IMR-90 (cell line): ENCODE results near the gene LRRC7.

Source experiments
- MAZ ChIP-seq: IDR thresholded peaks from 2 replicates; pipeline ENCODE4 v1.6.1; 2012; ENCODE audit warnings: low read depth, mild to moderate bottlenecking, low read length, improper control_type of control experiment, moderate library complexity, borderline replicate concordance
- TF ChIP-seq, protein P1 (sequence below): conservative IDR thresholded peaks from 2 replicates; pipeline ENCODE4 v1.5.1; 2012; ENCODE audit warnings: mild to moderate bottlenecking, low read depth, low read length, improper control_type of control experiment

DNA sequence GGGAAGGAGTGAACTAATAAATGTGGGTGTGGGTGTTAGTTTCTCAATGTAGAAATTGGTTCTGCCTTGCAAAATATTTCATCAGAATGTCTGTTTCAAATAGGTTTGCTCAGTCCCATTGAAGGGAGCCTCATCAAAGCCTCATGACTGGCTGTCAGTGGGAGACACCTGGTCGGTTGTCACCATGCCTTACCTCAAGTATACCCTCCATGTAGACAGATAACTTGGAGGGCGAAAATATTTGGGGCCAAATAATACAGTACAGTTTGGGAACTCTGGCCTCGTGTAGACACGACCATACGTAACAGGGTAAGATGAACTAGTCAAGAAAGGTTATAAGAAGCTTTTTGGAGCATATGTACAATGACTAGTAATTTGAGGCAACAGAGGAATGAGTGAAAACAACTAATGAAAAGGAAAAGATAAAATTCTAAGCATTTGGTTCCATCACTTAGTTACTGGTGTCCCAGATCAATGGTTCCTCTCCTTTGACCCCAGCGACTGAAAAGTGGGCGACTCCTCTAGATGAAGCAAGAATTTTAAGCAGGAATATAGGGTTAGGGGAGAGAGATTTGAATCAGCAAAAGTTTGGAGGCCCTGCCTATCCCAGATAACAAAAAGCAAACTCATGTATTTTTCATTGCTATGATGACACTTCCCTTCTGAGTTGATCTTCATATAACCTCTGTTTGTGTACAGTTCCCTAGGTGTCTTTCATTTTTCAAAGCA is 473.8 kb downstream of the LRRC7 start:
- TF ChIP-seq, protein P1, sequence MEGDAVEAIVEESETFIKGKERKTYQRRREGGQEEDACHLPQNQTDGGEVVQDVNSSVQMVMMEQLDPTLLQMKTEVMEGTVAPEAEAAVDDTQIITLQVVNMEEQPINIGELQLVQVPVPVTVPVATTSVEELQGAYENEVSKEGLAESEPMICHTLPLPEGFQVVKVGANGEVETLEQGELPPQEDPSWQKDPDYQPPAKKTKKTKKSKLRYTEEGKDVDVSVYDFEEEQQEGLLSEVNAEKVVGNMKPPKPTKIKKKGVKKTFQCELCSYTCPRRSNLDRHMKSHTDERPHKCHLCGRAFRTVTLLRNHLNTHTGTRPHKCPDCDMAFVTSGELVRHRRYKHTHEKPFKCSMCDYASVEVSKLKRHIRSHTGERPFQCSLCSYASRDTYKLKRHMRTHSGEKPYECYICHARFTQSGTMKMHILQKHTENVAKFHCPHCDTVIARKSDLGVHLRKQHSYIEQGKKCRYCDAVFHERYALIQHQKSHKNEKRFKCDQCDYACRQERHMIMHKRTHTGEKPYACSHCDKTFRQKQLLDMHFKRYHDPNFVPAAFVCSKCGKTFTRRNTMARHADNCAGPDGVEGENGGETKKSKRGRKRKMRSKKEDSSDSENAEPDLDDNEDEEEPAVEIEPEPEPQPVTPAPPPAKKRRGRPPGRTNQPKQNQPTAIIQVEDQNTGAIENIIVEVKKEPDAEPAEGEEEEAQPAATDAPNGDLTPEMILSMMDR = no peak
- no peak for TF ChIP-seq MAZ
